Smooth muscle cell (in vitro differentiated cells): ENCODE data around the gene C11orf91. TPM values are rescaled to one million over a fixed set of nuclear protein-coding genes. Genes with fewer than 3 reads are reported as not detected.

Source experiments
- DNase-seq: peaks from one replicate; lab custom pipeline; 2025; ENCODE audit not compliant: unreplicated experiment; lab: John Stamatoyannopoulos, UW
- H2AFZ ChIP-seq: fragments of 200-600 bp; sonication (generic); 2 replicates; pipeline ENCODE4 v1.6.0; 2016; ENCODE audit warnings: antibody characterized with exemption, low read depth, mild to moderate bottlenecking
- H3F3A ChIP-seq: fragments of 200-600 bp; sonication (generic); 2 replicates; pipeline ENCODE4 v1.6.0; 2017; ENCODE audit warnings: antibody characterized with exemption, low read depth
- H3K27ac ChIP-seq: fragments of 200-600 bp; sonication (generic); 2 replicates; pipeline ENCODE4 v1.5.1; 2016; ENCODE audit warnings: low read depth, mild to moderate bottlenecking
- H3K27me3 ChIP-seq: fragments of 200-600 bp; sonication (generic); 2 replicates; pipeline ENCODE4 v1.6.1; 2016; ENCODE audit warnings: low read depth, mild to moderate bottlenecking
- H3K36me3 ChIP-seq: fragments of 200-600 bp; sonication (generic); 2 replicates; pipeline ENCODE4 v1.5.1; 2016; ENCODE audit warnings: low read depth
- H3K4me1 ChIP-seq: fragments of 200-600 bp; sonication (generic); 2 replicates; pipeline ENCODE4 v1.5.1; 2016; ENCODE audit warnings: low read depth
- H3K4me2 ChIP-seq: fragments of 200-600 bp; sonication (generic); 2 replicates; pipeline ENCODE4 v1.6.0; 2016; ENCODE audit warnings: mild to moderate bottlenecking
- H3K4me3 ChIP-seq: fragments of 200-600 bp; sonication (generic); 2 replicates; pipeline ENCODE4 v1.5.1; 2016; ENCODE audit warnings: mild to moderate bottlenecking
- H3K79me2 ChIP-seq: fragments of 200-600 bp; sonication (generic); 2 replicates; pipeline ENCODE4 v1.6.0; 2016; ENCODE audit warnings: low read depth, mild to moderate bottlenecking
- H3K9ac ChIP-seq: fragments of 200-600 bp; sonication (generic); 2 replicates; pipeline ENCODE4 v1.6.0; 2016; ENCODE audit warnings: low read depth
- H3K9me3 ChIP-seq: fragments of 200-600 bp; sonication (generic); replicated peaks from 2 replicates; pipeline ENCODE4 v1.5.1; 2016; ENCODE audit warnings: low read depth
- H4K20me1 ChIP-seq: fragments of 200-600 bp; sonication (generic); 2 replicates; pipeline ENCODE4 v1.6.0; 2016; ENCODE audit warnings: low read depth
- WGBS: methylation state at CpG from one replicate; pipeline ENCODE4 v1.1.7; 2016; ENCODE audit warnings: low lambda C conversion rate; 5-methylcytosine and 5-hydroxymethylcytosine counted together
- polyA plus RNA-seq: library from polyadenylated mRNA; unstranded; fragments of >200 nt; fragmentation: Nextera tagmentation; extraction: Ambion mirVana; gene quantifications from 2 replicates; pipeline ENCODE4 v1.2.1, GENCODE V29; 2016
- total RNA-seq: library from RNA; depleted of rRNA; stranded (reverse); fragments of >200 nt; gene quantifications from 2 replicates; pipeline ENCODE4 v1.2.3, GENCODE V29; 2014
- TF ChIP-seq, protein P1 (sequence below): fragments of 200-600 bp; sonication (generic); IDR thresholded peaks from 2 replicates; pipeline ENCODE4 v1.5.1; 2017; ENCODE audit warnings: borderline replicate concordance, mild to moderate bottlenecking, antibody characterized with exemption; ENCODE audit not compliant: insufficient read depth, poor library complexity, severe bottlenecking

The C11orf91 gene
- total and polyA plus RNA-seq, 2 experiments from 2014 or later: 0.57 TPM; not detected in 1

DNA sequence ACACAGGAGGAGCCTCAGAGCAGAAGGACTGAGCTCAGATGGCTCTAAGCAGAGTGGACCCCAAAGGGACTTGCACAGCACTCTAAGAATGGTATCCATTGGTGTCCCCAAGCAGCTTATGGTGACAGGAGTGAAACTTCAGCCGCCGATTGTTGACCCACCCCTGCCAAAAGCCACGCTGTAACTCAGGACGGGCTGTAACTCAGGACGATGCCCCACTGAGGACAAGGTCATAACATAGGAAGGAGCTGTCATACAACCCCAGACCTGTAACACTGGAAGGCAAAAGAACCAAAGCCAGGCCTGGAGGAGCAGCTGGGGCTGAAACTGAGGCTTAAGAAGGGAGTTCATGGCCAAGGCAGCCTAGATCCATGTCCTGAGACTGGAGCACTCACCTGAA, 21.4 kb upstream of the C11orf91 start:
- H4K20me1 ChIP-seq: peaks cover 34% of the 10 kb centered on the region
- peaks cover 36% of the 10 kb centered on the region for H3F3A ChIP-seq
- H3K27ac ChIP-seq: peak overlapping the region; percentile 98
- WGBS: 94% methylated on average over 5 of the region's 5 CpGs
- H3K9me3 ChIP-seq: no peaks in the 10 kb centered on the region
- no peak for DNase-seq
- no peak overlapping the region for H3K4me3 ChIP-seq
- TF ChIP-seq, protein P1, sequence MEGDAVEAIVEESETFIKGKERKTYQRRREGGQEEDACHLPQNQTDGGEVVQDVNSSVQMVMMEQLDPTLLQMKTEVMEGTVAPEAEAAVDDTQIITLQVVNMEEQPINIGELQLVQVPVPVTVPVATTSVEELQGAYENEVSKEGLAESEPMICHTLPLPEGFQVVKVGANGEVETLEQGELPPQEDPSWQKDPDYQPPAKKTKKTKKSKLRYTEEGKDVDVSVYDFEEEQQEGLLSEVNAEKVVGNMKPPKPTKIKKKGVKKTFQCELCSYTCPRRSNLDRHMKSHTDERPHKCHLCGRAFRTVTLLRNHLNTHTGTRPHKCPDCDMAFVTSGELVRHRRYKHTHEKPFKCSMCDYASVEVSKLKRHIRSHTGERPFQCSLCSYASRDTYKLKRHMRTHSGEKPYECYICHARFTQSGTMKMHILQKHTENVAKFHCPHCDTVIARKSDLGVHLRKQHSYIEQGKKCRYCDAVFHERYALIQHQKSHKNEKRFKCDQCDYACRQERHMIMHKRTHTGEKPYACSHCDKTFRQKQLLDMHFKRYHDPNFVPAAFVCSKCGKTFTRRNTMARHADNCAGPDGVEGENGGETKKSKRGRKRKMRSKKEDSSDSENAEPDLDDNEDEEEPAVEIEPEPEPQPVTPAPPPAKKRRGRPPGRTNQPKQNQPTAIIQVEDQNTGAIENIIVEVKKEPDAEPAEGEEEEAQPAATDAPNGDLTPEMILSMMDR: no peak
- peaks cover 55% of the 10 kb centered on the region for H3K79me2 ChIP-seq
- peaks cover 4% of the 10 kb centered on the region for H3K36me3 ChIP-seq
- peaks cover 21% of the 10 kb centered on the region for H3K4me1 ChIP-seq
- H3K9ac ChIP-seq: peak overlapping the region; percentile 65
- H3K27me3 ChIP-seq: no peaks in the 10 kb centered on the region
- H2AFZ ChIP-seq: no peak overlapping the region
- H3K4me2 ChIP-seq: peak overlapping the region; percentile 68

DNA sequence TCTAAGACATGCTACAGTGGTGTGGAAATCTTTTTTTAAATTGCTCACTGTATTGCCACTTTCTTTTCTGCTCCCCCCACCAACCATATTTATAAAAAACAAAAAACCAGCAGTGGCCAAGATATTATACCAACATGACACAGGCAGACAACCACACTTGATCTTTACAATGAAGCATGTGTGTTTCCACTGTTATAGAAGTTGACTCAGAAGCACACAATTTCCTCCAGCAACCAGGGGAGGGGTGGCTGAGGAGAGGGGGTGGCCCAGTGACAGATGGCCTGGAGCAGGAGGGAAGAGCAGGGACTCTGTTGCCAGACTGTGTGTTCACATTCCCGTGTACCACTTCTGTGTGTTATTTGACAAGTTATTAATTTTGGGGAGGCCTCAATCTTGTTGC, 20.8 kb upstream of the C11orf91 start:
- 4% methylated on average over 1 of the region's 1 CpG for WGBS
- Histone ChIP-seq H3K36me3 (peaks cover 4% of the 10 kb centered on the region), H3F3A (peaks cover 36% of the 10 kb centered on the region), H4K20me1 (peaks cover 40% of the 10 kb centered on the region), H2AFZ (no peak overlapping the region), H3K4me3 (no peak overlapping the region), H3K9me3 (no peaks in the 10 kb centered on the region), H3K79me2 (peaks cover 50% of the 10 kb centered on the region), H3K4me2 (peak overlapping the region; percentile 18), H3K27ac (peak overlapping the region; percentile 98), H3K4me1 (peaks cover 21% of the 10 kb centered on the region), H3K27me3 (no peaks in the 10 kb centered on the region), H3K9ac (peak overlapping the region; percentile 65)
- DNase-seq: no peak
- TF ChIP-seq, protein P1: no peak

DNA sequence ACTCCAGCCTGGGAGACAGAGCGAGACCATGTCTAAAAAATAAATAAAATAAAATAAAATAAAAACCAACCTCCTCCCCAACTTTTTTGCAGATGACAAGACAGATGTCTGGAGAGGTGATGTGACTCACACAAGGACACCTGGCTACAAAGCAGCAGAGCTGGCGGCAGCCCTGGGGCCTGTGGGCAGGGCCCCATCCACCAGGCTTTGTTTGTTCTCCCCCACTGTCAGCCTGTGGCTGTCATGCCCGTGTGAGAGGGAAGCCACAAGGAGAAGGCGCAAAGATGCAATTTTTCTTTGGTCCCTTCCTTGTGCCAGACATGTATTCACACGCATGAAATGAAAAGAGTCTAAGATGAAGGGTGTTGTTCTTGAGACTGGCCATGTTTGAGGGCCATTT, 19.0 kb upstream of the C11orf91 start:
- TF ChIP-seq, protein P1: no peak
- H3K27ac ChIP-seq: peak overlapping the region; percentile 98
- H4K20me1 ChIP-seq: peaks cover 38% of the 10 kb centered on the region
- H3F3A ChIP-seq: peaks cover 31% of the 10 kb centered on the region
- H3K27me3 ChIP-seq: no peaks in the 10 kb centered on the region
- WGBS: 74% methylated on average over 5 of the region's 5 CpGs
- no peak for DNase-seq
- H3K4me2 ChIP-seq: peak overlapping the region; percentile 16
- peaks cover 17% of the 10 kb centered on the region for H3K4me1 ChIP-seq
- H3K79me2 ChIP-seq: peaks cover 31% of the 10 kb centered on the region
- H3K36me3 ChIP-seq: peaks cover 11% of the 10 kb centered on the region
- no peak overlapping the region for H3K9ac ChIP-seq
- H3K9me3 ChIP-seq: no peaks in the 10 kb centered on the region
- no peak overlapping the region for H2AFZ ChIP-seq
- H3K4me3 ChIP-seq: no peak overlapping the region

DNA sequence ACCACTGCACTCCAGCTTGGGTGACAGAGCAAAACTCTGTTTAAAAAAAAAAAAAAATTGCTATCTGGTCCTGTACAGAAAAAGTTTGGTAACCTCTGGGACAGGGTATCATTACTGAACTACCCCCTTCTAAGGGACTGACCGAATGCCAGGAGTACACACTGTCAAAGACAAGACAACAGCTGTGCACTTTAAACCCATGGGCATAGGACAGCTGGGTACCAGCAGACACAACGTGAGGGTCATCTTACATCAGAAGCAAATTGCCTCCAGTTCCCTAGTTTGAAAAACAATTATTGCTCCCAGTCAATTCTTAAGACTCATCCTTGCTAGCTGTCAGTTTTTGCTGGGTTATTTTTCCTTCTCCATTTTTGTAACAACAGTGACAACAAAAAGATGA, 17.8 kb upstream of the C11orf91 start:
- TF ChIP-seq, protein P1: no peak
- Histone ChIP-seq H3K79me2 (peaks cover 20% of the 10 kb centered on the region), H3K9ac (no peak overlapping the region), H3K36me3 (peaks cover 17% of the 10 kb centered on the region), H3K4me3 (no peak overlapping the region), H2AFZ (no peak overlapping the region), H3K27ac (peak overlapping the region; percentile 98), H3K4me2 (no peak overlapping the region), H3K9me3 (no peaks in the 10 kb centered on the region), H3K27me3 (no peaks in the 10 kb centered on the region), H3F3A (peaks cover 24% of the 10 kb centered on the region), H3K4me1 (peaks cover 6% of the 10 kb centered on the region), H4K20me1 (peaks cover 45% of the 10 kb centered on the region)
- no peak for DNase-seq
- 94% methylated on average over 2 of the region's 2 CpGs for WGBS
